Tibial artery (tissue), 4 donors: ENCODE data around the gene MSI2.

Source experiments
- DNase-seq, 2 donors: peaks; one replicate each; pipeline ENCODE4 v3.0.0-alpha.2; 2019
- H3K27ac ChIP-seq, 2 donors: fragments of 200-600 bp; sonication (generic) in 1 of 2; 1 replicate in 1 of 2; 2 replicates in 1 of 2; pipeline ENCODE4 v1.5.1; 2018 to 2019; ENCODE audit warnings: mild to moderate bottlenecking in 1 of 2
- H3K27me3 ChIP-seq, 2 donors: fragments of 200-600 bp; sonication (generic) in 1 of 2; one replicate each; pipeline versions ENCODE4 v1.5.1 to v1.6.0; 2016 to 2019
- H3K36me3 ChIP-seq, 3 donors: fragments of 200-600 bp; sonication (generic) in 2 of 3; one replicate each; pipeline ENCODE4 v1.5.1; 2016 to 2019; ENCODE audit warnings: mild to moderate bottlenecking in 2 of 3
- H3K4me1 ChIP-seq, 4 donors: fragments of 200-600 bp; sonication (generic) in 2 of 4; 1 replicate in 3 of 4; 2 replicates in 1 of 4; pipeline ENCODE4 v1.5.1; 2016 to 2019
- H3K4me3 ChIP-seq, 2 donors: fragments of 200-600 bp; sonication (generic) in 1 of 2; 1 replicate in 1 of 2; 2 replicates in 1 of 2; pipeline ENCODE4 v1.5.1; 2018 to 2019; ENCODE audit warnings: mild to moderate bottlenecking in 2 of 2
- H3K9me3 ChIP-seq, 3 donors: fragments of 200-600 bp; sonication (generic) in 1 of 3; one replicate each; pipeline ENCODE4 v1.5.1; 2016 to 2019
- intact Hi-C: fragments of 100-400 bp; cut with DNase I; formaldehyde crosslinking; loops from one replicate; pipeline ENCODE4 v1.15.0; 2023; ENCODE audit warnings: low total_unique reads
- TF ChIP-seq, protein P1 (sequence below), 2 experiments: fragments of 200-600 bp in 1 of 2; fragments of 450-650 bp in 1 of 2; IDR thresholded peaks; one replicate each; pipeline ENCODE4 v1.5.1; 2017 to 2019; ENCODE audit warnings: antibody characterized with exemption in 2 of 2, mild to moderate bottlenecking in 1 of 2, moderate library complexity in 1 of 2

MSI2 gene

DNA sequence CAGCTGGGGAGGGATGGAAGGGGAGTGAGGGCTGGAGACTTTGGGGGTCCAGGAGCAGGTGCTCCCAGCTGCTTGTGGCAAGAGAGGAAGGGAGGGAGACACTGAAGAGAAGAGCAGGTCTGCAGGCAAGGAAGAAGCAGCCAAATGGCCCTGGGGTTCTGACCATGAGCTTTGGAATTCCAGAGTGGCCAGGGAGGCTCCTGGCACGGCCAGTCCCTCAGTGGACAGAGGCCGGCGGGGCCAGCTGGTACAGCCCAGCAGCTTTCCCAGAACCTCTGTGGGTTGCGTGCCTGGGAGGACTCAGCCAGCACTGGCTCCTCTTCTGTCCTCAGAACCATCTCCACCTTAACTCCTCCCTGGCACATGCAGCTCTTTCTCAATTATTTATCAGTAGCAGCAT is 233.0 kb downstream of the MSI2 start:
- TF ChIP-seq, protein P1, sequence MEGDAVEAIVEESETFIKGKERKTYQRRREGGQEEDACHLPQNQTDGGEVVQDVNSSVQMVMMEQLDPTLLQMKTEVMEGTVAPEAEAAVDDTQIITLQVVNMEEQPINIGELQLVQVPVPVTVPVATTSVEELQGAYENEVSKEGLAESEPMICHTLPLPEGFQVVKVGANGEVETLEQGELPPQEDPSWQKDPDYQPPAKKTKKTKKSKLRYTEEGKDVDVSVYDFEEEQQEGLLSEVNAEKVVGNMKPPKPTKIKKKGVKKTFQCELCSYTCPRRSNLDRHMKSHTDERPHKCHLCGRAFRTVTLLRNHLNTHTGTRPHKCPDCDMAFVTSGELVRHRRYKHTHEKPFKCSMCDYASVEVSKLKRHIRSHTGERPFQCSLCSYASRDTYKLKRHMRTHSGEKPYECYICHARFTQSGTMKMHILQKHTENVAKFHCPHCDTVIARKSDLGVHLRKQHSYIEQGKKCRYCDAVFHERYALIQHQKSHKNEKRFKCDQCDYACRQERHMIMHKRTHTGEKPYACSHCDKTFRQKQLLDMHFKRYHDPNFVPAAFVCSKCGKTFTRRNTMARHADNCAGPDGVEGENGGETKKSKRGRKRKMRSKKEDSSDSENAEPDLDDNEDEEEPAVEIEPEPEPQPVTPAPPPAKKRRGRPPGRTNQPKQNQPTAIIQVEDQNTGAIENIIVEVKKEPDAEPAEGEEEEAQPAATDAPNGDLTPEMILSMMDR (IDR thresholded peaks at IDR 0.05), result no peak
- Histone ChIP-seq H3K9me3 (no peaks in the 10 kb centered on the region), H3K4me3 (no peak overlapping the region), H3K27me3 (no peaks in the 10 kb centered on the region), H3K36me3 (no peaks in the 10 kb centered on the region), H3K4me1 (peaks cover 0 to 27% (median 11%) of the 10 kb centered on the region in 4 donors), H3K27ac (no peak overlapping the region)
- intact Hi-C loops, result no loop called here
- DNase-seq, result no peak

DNA sequence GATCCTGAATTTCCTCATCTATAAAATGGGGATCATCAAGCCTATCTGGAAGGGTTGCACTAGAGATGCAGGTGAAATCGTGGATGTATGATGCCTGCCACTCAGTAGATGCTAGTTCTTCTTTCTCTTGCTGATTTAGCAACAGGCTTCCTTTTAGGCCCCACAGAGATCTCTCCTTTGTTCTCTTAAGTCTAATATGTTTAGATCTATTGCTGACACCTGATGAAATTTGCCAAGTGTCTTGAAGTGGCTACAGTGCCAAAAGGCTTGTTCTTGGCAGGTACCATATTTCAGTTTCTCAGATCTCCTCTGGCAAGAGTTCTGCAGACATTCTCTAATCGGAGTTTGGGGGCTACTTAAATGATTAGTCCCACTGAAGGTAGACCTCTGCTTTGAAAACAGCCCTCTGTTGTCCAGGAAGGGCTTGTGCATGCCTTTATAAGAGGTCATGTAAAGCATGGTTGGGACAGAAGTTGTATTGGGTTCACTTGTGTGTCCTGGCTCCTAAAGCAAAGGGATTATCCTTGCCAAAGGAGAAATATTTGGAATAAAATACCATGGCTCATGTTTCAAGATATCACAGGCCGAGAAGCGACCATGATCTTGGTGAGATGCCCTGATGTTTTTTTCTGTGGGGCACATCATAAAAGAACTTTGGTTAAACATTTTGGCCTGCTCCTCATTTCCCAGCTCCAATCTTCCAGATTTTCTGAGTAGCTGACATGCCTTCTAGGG is 234.0 kb downstream of the MSI2 start:
- DNase-seq, result no peak
- TF ChIP-seq, protein P1 (IDR thresholded peaks at IDR 0.05), result no peak
- Histone ChIP-seq H3K4me1 (peaks cover 0 to 27% (median 11%) of the 10 kb centered on the region in 4 donors), H3K27me3 (no peaks in the 10 kb centered on the region), H3K4me3 (no peak overlapping the region), H3K27ac (no peak overlapping the region), H3K36me3 (no peaks in the 10 kb centered on the region), H3K9me3 (no peaks in the 10 kb centered on the region)
- intact Hi-C loops, result loop anchor here (10.0 kb wide), 1 partner anchor 55 kb away; no protein-coding TSS in a partner anchor

DNA sequence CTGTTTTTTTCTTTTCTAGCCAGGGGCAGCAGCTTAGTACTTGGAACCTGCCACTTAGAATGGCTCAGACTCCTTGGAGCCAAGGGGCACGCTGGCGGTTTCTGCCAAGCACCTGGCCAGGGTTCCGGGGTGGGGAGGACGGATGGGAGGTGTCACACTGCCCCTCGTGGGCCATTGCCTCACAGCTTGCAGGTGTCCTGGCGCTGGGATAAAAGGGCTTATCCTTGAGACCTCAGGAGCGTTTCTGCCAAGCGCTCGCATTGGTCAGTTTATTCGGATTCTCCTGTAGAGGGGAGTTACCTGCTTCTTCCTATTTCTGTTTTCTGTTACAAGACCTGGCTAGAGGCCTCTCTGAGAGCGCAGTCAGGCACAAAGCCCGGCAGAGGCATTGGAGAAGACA is 234.6 kb downstream of the MSI2 start:
- TF ChIP-seq, protein P1 (IDR thresholded peaks at IDR 0.05), result no peak
- H3K9me3 ChIP-seq, result no peaks in the 10 kb centered on the region
- no peak overlapping the region for H3K4me3 ChIP-seq
- no peaks in the 10 kb centered on the region for H3K36me3 ChIP-seq
- DNase-seq, result no peak
- H3K27me3 ChIP-seq, result no peaks in the 10 kb centered on the region
- intact Hi-C loops, result loop anchor here (10.0 kb wide), 1 partner anchor 56 kb away; no protein-coding TSS in a partner anchor
- H3K4me1 ChIP-seq, result peaks cover 0 to 25% (median 8%) of the 10 kb centered on the region in 4 donors
- no peak overlapping the region for H3K27ac ChIP-seq

DNA sequence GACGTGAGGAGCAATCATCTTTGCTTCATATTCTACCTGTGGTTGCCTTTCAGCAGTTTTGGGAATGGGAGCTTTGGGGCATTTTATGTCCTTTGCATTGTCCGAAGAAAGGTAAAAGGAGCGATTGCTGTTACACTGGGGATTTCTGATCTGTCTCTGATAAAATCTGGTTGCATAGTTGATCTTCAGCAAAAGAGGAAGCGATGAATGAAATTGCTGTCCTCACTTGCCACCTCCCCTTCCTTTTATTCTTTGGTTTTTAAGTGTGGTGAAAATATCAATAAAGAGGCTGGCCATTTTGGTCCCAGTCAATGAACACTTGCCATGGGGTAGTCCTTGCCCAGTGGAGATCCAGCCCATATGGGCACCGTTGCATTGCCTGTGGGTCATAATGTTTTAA is 236.8 kb downstream of the MSI2 start:
- TF ChIP-seq, protein P1 (IDR thresholded peaks at IDR 0.05), result no peak
- H3K4me1 ChIP-seq, result peaks cover 0 to 7% (median 3%) of the 10 kb centered on the region in 4 donors
- H3K27ac ChIP-seq, result no peak overlapping the region
- H3K9me3 ChIP-seq, result no peaks in the 10 kb centered on the region
- H3K36me3 ChIP-seq, result no peaks in the 10 kb centered on the region
- no peak for DNase-seq
- no peaks in the 10 kb centered on the region for H3K27me3 ChIP-seq
- H3K4me3 ChIP-seq, result no peak overlapping the region
- intact Hi-C loops, result loop anchor here (10.0 kb wide), 1 partner anchor 58 kb away; no protein-coding TSS in a partner anchor

DNA sequence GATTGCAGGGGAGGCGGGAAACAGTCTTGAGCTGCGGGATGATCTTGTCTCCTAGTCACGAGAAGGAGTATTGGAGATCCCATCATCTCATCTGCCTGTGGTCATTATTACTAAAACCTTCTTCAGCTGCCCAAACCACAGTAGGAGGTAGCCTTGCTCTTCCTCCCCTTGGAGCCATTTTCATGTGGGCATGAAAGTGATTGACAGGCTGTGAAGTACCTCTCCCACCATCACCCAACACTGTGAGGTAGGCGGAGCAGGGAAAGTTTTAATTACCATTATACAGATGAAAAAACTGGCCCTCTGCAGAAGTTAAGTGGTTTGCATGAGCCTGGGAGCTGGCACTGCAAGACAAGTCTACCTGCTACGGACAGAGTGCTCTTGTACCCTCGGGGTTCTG is 237.3 kb downstream of the MSI2 start:
- Histone ChIP-seq H3K4me1 (peaks cover 0 to 7% (median 3%) of the 10 kb centered on the region in 4 donors), H3K36me3 (no peaks in the 10 kb centered on the region), H3K27me3 (no peaks in the 10 kb centered on the region), H3K4me3 (no peak overlapping the region), H3K9me3 (no peaks in the 10 kb centered on the region), H3K27ac (no peak overlapping the region)
- intact Hi-C loops, result loop anchor here (10.0 kb wide), 1 partner anchor 59 kb away; no protein-coding TSS in a partner anchor
- DNase-seq, result no peak
- TF ChIP-seq, protein P1 (IDR thresholded peaks at IDR 0.05), result no peak
